ENCODE measurements around the gene TENT5C.

The TENT5C gene

GRCh38 chr1:117572546-117572945, 33.3 kb upstream of the TENT5C start:
- no peak overlapping the region for H3K4me3 ChIP-seq (ENCODE audit: low read length)
- no peak for DNase-seq (ENCODE audit: low read depth)
- TF ChIP-seq, protein P1, sequence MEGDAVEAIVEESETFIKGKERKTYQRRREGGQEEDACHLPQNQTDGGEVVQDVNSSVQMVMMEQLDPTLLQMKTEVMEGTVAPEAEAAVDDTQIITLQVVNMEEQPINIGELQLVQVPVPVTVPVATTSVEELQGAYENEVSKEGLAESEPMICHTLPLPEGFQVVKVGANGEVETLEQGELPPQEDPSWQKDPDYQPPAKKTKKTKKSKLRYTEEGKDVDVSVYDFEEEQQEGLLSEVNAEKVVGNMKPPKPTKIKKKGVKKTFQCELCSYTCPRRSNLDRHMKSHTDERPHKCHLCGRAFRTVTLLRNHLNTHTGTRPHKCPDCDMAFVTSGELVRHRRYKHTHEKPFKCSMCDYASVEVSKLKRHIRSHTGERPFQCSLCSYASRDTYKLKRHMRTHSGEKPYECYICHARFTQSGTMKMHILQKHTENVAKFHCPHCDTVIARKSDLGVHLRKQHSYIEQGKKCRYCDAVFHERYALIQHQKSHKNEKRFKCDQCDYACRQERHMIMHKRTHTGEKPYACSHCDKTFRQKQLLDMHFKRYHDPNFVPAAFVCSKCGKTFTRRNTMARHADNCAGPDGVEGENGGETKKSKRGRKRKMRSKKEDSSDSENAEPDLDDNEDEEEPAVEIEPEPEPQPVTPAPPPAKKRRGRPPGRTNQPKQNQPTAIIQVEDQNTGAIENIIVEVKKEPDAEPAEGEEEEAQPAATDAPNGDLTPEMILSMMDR (conservative IDR thresholded peaks at IDR 0.05; ENCODE audit: low read depth, low read length): no peak

DNA sequence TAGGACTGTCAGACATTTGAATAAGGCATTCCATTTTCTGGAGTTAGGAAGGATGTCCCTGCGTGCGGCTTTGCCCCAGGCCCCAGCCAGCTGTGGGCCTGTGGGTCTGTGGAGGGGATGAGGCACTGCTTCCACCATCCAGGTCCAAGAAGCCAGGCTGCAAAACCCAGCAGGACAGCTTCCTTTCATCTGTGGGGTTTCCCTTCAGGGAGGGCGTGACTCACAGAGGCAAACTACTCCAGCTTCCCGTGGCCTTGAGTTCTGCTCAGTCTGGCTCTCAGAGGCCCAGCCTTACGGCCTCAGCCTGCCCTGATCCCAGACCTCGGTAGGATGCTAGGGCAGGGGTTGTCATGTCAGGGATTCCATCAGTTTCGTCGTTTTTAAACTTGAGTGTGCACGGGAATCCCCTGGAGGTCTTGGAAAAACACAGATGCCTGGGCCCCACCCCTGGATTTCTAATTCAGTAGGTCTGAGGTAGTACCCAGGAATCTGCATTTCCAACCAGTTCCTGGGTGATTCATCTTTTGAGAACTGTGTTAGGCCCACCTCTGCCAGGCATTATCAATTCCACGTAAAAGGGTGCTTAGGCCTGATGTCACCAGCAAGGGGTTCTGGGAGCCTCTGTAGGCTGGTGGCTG, 32.3 kb upstream of the TENT5C start:
- DNase-seq (ENCODE audit: low read depth): no peak
- no peak overlapping the region for H3K4me3 ChIP-seq (ENCODE audit: low read length)
- TF ChIP-seq, protein P1 (conservative IDR thresholded peaks at IDR 0.05; ENCODE audit: low read depth, low read length): no peak

DNA sequence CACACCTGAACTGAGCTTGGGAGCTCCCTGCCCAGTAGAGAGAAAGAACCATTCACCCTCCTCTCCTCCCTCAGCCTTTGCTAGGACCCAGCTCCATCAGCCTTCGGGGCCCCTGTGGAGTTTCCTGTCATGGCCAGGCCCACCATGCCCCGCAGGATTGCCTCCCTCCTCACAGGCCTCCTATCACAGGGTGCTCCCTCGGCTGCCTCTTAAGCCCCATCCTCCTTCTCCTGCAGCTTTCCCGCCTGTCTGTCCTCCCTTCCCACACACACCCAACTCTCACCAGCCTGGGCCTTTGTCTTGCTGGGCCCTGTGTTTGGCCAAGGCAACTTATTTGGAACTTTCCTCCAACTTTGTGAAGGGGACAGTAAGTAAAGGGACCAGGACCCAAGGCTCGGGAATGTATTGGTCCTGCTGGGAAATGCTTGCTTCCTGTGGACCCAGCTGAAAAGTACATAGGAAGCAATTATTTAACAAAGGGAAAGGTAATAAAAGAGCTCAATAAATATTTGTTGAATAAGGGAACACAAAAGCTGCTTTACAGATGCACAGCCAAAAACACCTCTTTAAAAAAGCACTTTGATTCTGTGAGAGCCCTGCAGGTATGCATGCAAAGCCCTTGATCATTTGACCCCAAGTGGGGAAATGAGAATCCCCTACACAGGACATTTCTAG, 31.6 kb upstream of the TENT5C start:
- TF ChIP-seq, protein P1 (conservative IDR thresholded peaks at IDR 0.05; ENCODE audit: low read depth, low read length): no peak
- H3K4me3 ChIP-seq (ENCODE audit: low read length): no peak overlapping the region
- no peak for DNase-seq (ENCODE audit: low read depth)

DNA sequence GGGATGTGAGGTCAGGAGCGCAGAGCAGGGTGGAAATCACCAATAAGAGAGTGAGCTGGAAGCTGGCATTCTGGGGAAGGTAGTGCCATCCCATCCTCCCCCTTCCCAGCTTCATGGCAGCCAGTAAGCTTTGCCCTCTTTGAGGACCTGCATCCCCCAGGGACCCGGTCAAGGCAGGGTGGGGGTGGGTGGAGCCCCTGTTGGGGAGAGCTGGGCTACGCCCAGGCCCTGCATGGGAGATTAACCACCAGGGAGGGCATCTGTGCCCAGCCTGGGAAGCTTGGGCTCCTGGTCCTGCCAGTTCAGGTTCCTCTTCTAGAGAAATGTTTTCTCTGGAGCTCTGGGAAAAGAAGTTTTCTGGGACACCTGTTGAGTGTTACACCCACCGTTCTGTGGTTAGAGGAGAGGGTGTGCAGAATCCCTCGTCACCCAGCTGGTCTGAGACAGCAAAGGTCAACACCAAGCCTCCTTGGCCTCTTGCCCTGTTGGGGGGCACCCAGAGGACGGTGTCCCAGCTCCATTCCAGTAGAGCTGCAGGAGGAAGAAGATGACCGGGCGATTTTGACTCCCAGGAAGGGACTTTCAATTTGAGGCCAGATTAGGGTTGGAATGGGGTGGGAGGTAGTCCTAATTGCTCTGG, 30.1 kb upstream of the TENT5C start:
- no peak for DNase-seq (ENCODE audit: low read depth)
- TF ChIP-seq, protein P1 (conservative IDR thresholded peaks at IDR 0.05; ENCODE audit: low read depth, low read length): no peak
- H3K4me3 ChIP-seq (ENCODE audit: low read length): no peak overlapping the region

- TF ChIP-seq, protein P1 (conservative IDR thresholded peaks at IDR 0.05; ENCODE audit: low read depth, low read length): no peak
- no peak for DNase-seq (ENCODE audit: low read depth)
- no peak overlapping the region for H3K4me3 ChIP-seq (ENCODE audit: low read length)
Measured at GRCh38 chr1:117576236-117576635, 29.6 kb upstream of the TENT5C start.

DNA sequence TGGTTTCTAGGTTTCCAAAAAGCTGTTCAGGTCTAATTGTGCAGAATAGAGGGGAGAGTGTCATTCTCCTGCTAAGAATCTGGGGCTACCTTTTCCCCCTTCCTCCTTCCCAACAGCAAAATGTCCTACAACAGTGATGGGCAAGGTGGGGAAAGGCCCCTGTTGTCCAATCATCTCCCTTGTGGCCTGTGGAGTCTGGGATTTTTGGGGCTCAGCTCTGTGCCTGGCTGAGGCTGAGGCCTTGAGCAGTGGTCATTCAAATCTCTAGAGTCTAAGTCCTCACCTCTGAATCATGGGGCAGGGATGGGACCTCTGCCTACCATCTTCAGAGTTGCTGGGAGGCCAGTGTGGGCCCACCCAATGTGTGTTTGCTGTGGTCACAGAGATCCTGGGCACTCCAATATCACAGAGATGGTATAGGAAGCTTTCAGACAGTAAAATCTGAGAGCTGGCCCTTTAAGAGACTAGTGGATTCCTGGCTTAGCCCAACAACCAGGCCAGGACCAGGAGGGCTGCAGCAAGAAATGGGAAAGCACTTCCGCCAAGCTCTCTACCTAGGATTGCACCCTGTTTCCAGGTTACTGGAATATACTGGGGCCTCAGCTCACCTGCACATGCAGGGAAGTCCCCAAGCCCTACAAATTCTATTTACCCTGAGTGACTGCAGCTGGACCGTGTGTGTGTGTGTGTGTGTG, 28.5 kb upstream of the TENT5C start:
- no peak for DNase-seq (ENCODE audit: low read depth)
- TF ChIP-seq, protein P1 (conservative IDR thresholded peaks at IDR 0.05; ENCODE audit: low read depth, low read length): no peak
- no peak overlapping the region for H3K4me3 ChIP-seq (ENCODE audit: low read length)

Data from retinal pigment epithelial cell (primary cell).